PFSK-1 (cell line): ENCODE data around the gene PRLR.

Experiments
- POLR2AphosphoS5 ChIP-seq: IDR thresholded peaks from 2 replicates; pipeline ENCODE4 v1.6.1; 2012; ENCODE audit warnings: low read depth, mild to moderate bottlenecking, control low read depth, low read length, moderate library complexity
- REST ChIP-seq, 2 experiments: IDR thresholded peaks; 2 replicates each; pipeline versions ENCODE4 v1.6.1 to v1.8.0; 2011 to 2012; ENCODE audit warnings: low read depth in 2 of 2, low read length in 2 of 2, control low read depth in 1 of 2, inconsistent platforms in 1 of 2, mild to moderate bottlenecking in 1 of 2, moderate library complexity in 1 of 2; ENCODE audit not compliant: insufficient read depth in 1 of 2
- SIN3A ChIP-seq: IDR thresholded peaks from 2 replicates; pipeline ENCODE4 v1.6.1; 2012; ENCODE audit warnings: mild to moderate bottlenecking, low read length, moderate library complexity, borderline replicate concordance; ENCODE audit not compliant: insufficient read depth
- TAF1 ChIP-seq: IDR thresholded peaks from 2 replicates; pipeline ENCODE4 v1.6.1; 2012; ENCODE audit warnings: low read length, control low read depth, borderline replicate concordance; ENCODE audit not compliant: insufficient read depth

GRCh38 chr5:35015063-35015462 is 215.2 kb downstream of the PRLR start:
- TF ChIP-seq POLR2AphosphoS5 (no peak), SIN3A (no peak), TAF1 (no peak), REST (IDR thresholded peaks at IDR 0.05; ENCODE audit: insufficient read depth in 1 of 2, low read depth in 2 of 2, low read length in 2 of 2) (no peak)
